ENCODE data around the gene RASAL3.

RASAL3 gene

DNA sequence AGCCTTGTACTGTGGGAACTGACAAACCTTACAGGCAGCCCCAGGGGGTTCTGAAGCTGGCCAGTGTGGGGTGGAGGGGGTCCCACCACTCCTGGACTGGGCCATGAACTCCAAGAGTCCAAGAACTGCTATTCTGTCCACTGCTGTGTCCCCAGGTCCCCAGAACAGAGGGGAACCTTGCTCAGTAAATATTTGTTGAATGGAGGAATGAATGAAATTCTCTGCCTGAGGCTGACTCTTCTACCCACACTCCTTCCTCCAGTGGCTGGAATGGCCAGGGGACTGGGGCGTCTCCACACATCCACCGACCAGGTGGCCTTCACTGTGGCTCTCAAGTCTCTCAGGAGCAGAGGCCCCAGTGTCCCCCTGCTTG lies 26.2 kb downstream of the RASAL3 start:
- DNase-seq (ENCODE audit: low read depth) = no peak
- H3K4me3 ChIP-seq (ENCODE audit: low read length) = no peak overlapping the region
- no peak for TF ChIP-seq CTCF (IDR thresholded peaks at IDR 0.05; ENCODE audit: insufficient read depth, low read depth, low read length, missing control alignments)

DNA sequence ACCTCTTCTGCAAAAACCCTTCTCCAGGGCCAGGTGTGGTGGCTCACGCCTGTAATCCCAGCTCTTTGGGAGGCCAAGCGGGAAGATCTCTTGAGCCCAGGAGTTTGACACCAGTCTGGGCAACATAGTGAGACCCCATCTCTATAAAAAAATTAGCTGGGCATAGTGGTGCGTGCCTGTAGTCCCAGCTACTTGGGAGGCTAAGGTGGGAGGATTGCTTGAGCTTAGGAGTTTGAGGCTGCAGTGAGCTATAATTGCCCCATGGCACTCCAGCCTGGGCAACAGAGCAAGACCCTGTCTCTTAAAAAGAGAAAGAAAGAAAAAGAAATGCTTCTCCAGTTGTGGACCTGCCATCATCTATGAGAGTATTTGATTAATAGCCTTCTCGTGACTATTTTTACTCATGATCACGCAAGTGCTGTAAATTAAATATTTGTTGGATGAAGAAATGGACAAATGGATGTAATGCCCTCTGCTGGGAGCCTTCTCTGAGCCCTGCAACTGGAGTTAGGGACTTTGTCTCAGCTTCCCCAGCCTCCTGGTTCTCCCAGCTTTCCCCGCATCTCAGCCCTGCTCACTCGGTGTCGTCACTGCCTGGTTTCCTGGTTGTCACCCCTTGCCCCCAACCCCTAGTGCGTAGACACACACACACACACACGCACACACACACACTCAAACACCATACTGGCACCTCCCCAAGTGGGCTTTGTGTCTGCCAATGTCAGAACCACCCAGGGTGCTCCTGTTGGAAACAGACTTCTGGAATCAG lies 26.8 kb downstream of the RASAL3 start:
- no peak for TF ChIP-seq CTCF (IDR thresholded peaks at IDR 0.05; ENCODE audit: insufficient read depth, low read depth, low read length, missing control alignments)
- no peak for DNase-seq (ENCODE audit: low read depth)
- no peak overlapping the region for H3K4me3 ChIP-seq (ENCODE audit: low read length)

GRCh38 chr19:15436826-15437110 lies 27.6 kb downstream of the RASAL3 start:
- H3K4me3 ChIP-seq (ENCODE audit: low read length) = no peak overlapping the region
- no peak for TF ChIP-seq CTCF (IDR thresholded peaks at IDR 0.05; ENCODE audit: insufficient read depth, low read depth, low read length, missing control alignments)
- DNase-seq (ENCODE audit: low read depth) = no peak

DNA sequence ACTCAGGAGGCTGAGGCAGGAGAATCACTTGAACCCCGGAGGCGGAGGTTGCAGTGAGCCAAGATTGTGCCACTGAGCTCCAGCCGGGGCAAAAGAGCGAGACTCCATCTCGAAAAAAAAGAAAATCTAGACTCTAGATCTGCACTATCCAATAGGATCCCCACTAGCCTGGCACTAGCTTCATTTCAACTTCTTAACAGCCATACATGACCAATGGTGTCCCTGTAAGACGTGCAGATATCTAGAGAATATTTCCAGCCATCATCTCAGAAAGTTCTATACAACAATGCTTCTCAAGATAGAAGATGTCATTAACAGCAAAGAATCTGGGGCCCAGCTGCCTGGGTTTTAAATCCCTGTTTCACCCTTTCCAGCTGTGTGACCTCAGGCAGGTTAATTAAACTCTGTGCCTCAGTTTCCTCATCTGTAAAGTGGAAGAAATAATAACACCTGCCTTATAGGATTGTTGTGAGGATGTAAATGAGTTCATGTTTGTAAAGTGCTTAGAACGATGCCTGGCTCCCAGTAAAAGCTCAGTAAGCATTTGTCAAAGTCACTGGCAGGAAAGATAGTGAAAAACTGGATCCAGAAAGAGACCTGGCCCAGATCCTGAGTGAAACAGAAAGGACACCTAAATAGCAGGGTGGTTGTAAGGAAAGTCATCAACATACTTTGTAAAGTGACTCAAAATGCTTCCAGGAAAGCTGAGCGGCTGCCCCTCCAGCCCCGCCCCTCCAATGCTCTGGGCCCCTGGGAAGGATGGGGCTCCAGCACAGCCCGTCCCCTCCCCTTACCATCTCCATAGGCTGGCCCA lies 28.1 kb downstream of the RASAL3 start:
- no peak overlapping the region for H3K4me3 ChIP-seq (ENCODE audit: low read length)
- no peak for DNase-seq (ENCODE audit: low read depth)
- no peak for TF ChIP-seq CTCF (IDR thresholded peaks at IDR 0.05; ENCODE audit: insufficient read depth, low read depth, low read length, missing control alignments)

GRCh38 chr19:15433519-15434069 lies 30.8 kb downstream of the RASAL3 start:
- H3K4me3 ChIP-seq (ENCODE audit: low read length) = peak overlapping the region; percentile 74
- DNase-seq (ENCODE audit: low read depth) = no peak
- no peak for TF ChIP-seq CTCF (IDR thresholded peaks at IDR 0.05; ENCODE audit: insufficient read depth, low read depth, low read length, missing control alignments)

DNA sequence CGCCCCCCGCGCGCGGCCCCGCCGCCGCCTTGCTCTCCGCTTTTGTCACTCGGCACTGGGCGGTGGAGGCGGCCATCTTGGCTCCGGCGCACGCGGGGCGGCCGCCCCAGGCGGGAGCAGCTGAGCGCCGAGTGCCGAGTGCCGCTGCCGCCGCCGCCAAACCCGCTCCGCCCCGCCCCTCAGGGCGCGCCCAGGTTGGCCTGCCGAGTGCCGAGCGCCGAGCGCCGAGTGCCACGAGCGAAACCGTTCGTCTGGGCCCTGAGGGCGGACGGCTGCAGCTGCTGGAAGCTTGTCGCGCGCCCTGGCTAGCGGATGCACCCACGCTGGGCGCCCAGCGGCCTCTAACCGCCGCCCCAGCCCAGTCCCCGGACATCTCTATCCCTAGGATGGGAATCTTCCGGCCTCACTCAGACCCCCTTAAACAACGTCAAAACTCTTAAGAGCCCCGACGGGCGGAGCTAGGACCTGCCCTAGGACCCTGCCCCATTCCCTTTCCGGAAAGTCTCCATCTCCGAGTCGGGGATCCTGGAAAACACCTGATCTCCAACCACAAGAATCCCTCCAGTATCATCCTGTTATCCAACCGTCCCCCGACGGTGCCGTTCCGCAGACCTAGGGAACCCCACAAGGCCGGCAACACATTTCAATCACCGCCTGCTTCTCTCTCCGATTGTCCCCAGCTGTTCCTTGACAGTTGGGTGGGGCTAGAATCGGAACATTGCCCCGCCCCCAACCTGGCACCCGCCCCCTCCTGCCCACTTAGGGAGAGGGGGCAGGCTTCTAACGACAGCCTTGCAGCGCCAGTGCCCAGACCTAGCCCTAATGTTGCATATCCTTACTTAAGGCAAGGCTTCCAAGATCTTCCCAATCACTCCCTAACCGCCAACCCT lies 31.5 kb downstream of the RASAL3 start:
- peak overlapping the region; percentile 74 for H3K4me3 ChIP-seq (ENCODE audit: low read length)
- TF ChIP-seq CTCF (IDR thresholded peaks at IDR 0.05; ENCODE audit: insufficient read depth, low read depth, low read length, missing control alignments) = no peak
- peak; percentile 94 for DNase-seq (ENCODE audit: low read depth)
